Neutrophil (primary cell): ENCODE results near the gene MYBPC1.
"Not testable (repeated sequence)": the region's sequence is repeated elsewhere in the genome, so short reads cannot be mapped to it uniquely, and the experiment has no call there.

Experiments used
- H3K27ac ChIP-seq: fragments of 200-600 bp; sonication (generic); 2 replicates; pipeline ENCODE4 v1.5.1; 2016; ENCODE audit warnings: mild to moderate bottlenecking, moderate library complexity
- H3K27me3 ChIP-seq: fragments of 200-600 bp; sonication (generic); 2 replicates; pipeline ENCODE4 v1.6.0; 2016; ENCODE audit warnings: mild to moderate bottlenecking
- H3K36me3 ChIP-seq: fragments of 200-600 bp; sonication (generic); 2 replicates; pipeline ENCODE4 v1.5.1; 2017
- H3K4me1 ChIP-seq, 2 experiments: fragments of 200-600 bp in 1 of 2; sonication (generic) in 1 of 2; 1 replicate in 1 of 2; 2 replicates in 1 of 2; pipeline versions ENCODE4 v1.5.1 to v1.6.1; 2013 to 2016; ENCODE audit warnings: low read depth in 1 of 2, low read length in 1 of 2, mild to moderate bottlenecking in 1 of 2, moderate library complexity in 1 of 2; ENCODE audit not compliant: control insufficient read depth in 1 of 2, insufficient read depth in 1 of 2
- H3K4me3 ChIP-seq, 2 experiments: fragments of 200-600 bp in 1 of 2; sonication (generic) in 1 of 2; 1 replicate in 1 of 2; 2 replicates in 1 of 2; pipeline ENCODE4 v1.5.1; 2013 to 2016; ENCODE audit warnings: low read depth in 1 of 2, low read length in 1 of 2, mild to moderate bottlenecking in 1 of 2, moderate library complexity in 1 of 2
- H3K9me3 ChIP-seq: fragments of 200-600 bp; sonication (generic); 2 replicates; pipeline ENCODE4 v1.5.1; 2016
- TF ChIP-seq, protein P1 (sequence below): fragments of 200-600 bp; sonication (generic); IDR thresholded peaks from 2 replicates; pipeline ENCODE4 v1.5.1; 2016; ENCODE audit warnings: antibody characterized with exemption

Gene MYBPC1

DNA sequence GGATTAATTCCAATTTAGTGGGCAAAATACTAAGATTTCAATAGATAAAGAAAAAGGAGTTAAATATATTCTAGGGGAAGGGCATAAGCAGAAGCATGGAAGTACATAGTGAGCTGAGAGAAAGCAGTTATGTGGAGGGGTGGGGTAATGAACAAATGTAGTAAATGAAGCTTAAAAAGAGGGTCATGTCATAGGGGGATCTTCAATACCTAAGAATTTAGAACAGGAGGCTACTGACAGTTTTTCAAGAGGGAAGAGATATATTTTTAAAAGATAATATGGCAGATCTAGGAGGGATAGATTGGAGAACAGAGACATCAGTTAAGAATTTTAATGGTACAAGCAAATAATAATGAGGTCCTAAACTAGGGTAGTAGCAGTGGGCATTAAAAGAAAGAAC is 135.1 kb downstream of the MYBPC1 start:
- Histone ChIP-seq H3K9me3 (no peaks in the 10 kb centered on the region), H3K27ac (no peak overlapping the region), H3K4me1 (no peaks in the 10 kb centered on the region), H3K4me3 (no peak overlapping the region), H3K36me3 (peaks cover 89% of the 10 kb centered on the region), H3K27me3 (no peaks in the 10 kb centered on the region)
- TF ChIP-seq, protein P1, sequence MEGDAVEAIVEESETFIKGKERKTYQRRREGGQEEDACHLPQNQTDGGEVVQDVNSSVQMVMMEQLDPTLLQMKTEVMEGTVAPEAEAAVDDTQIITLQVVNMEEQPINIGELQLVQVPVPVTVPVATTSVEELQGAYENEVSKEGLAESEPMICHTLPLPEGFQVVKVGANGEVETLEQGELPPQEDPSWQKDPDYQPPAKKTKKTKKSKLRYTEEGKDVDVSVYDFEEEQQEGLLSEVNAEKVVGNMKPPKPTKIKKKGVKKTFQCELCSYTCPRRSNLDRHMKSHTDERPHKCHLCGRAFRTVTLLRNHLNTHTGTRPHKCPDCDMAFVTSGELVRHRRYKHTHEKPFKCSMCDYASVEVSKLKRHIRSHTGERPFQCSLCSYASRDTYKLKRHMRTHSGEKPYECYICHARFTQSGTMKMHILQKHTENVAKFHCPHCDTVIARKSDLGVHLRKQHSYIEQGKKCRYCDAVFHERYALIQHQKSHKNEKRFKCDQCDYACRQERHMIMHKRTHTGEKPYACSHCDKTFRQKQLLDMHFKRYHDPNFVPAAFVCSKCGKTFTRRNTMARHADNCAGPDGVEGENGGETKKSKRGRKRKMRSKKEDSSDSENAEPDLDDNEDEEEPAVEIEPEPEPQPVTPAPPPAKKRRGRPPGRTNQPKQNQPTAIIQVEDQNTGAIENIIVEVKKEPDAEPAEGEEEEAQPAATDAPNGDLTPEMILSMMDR, result no peak

DNA sequence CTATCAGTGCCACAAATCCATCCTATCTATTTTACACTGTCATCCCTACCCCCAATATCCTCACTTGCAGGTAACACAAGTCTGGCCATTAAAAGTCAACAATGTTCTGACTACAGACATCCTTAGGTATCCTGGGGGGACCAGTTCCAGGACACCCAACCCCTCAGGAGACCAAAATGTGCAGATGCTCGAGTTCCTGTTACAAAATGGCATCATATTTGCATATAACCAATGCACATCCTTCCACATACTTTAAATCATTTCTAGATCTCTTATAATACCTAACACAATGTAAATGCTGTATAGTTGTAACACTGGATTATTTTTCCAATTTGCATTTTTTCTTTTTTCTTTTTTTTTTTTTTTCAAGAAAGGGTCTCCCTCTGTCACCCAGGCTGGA is 137.5 kb downstream of the MYBPC1 start:
- Histone ChIP-seq H3K27me3 (no peaks in the 10 kb centered on the region), H3K27ac (no peak overlapping the region), H3K4me3 (no peak overlapping the region), H3K36me3 (peaks cover 78% of the 10 kb centered on the region), H3K9me3 (no peaks in the 10 kb centered on the region), H3K4me1 (no peaks in the 10 kb centered on the region)
- TF ChIP-seq, protein P1, result no peak

GRCh38 chr12:101733166-101733565 is 138.4 kb downstream of the MYBPC1 start:
- Histone ChIP-seq H3K4me3 (no peak overlapping the region), H3K27ac (no peak overlapping the region), H3K27me3 (no peaks in the 10 kb centered on the region), H3K9me3 (no peaks in the 10 kb centered on the region), H3K36me3 (peaks cover 78% of the 10 kb centered on the region), H3K4me1 (no peaks in the 10 kb centered on the region)
- TF ChIP-seq, protein P1, result no peak

GRCh38 chr12:101734482-101734881 is 139.7 kb downstream of the MYBPC1 start:
- not testable (repeated sequence) for H3K27ac ChIP-seq, H3K27me3 ChIP-seq, H3K9me3 ChIP-seq, H3K4me3 ChIP-seq, H3K4me1 ChIP-seq
- H3K36me3 ChIP-seq, result peaks cover 79% of the 10 kb centered on the region
